Neural cell (in vitro differentiated cells): Measurements from ENCODE around the gene SF3B6. TPM values are rescaled to one million over a fixed set of nuclear protein-coding genes. Genes with fewer than 3 reads are reported as not detected.

Source experiments
- H2AFZ ChIP-seq: fragments of 200-600, 300-800 bp; sonication (generic), shearing (Covaris generic); 2 replicates; pipeline ENCODE4 v1.6.0; 2014; ENCODE audit warnings: low read depth, mild to moderate bottlenecking, antibody characterized with exemption, low read length, moderate library complexity
- H3F3A ChIP-seq: fragments of 200-600 bp; shearing (Covaris generic); 2 replicates; pipeline ENCODE4 v1.6.1; 2016; ENCODE audit warnings: mild to moderate bottlenecking, moderate library complexity, mixed read lengths, antibody characterized with exemption, low read length; ENCODE audit not compliant: insufficient read depth, poor library complexity, severe bottlenecking
- H3K27ac ChIP-seq: fragments of 200-600, 300-800 bp; sonication (generic), shearing (Covaris generic); 2 replicates; pipeline ENCODE4 v1.5.1; 2014; ENCODE audit warnings: mild to moderate bottlenecking, low read length, moderate library complexity
- H3K27me3 ChIP-seq: fragments of 300-800, 200-600 bp; sonication (generic), shearing (Covaris generic); 2 replicates; pipeline ENCODE4 v1.6.0; 2014; ENCODE audit warnings: mild to moderate bottlenecking, low read depth, low read length, moderate library complexity; ENCODE audit not compliant: insufficient read depth
- H3K36me3 ChIP-seq: fragments of 300-800, 200-600 bp; sonication (generic), shearing (Covaris generic); 2 replicates; pipeline ENCODE4 v1.5.1; 2014; ENCODE audit warnings: mild to moderate bottlenecking, antibody characterized with exemption, low read length, moderate library complexity; ENCODE audit not compliant: insufficient read depth
- H3K4me2 ChIP-seq: fragments of 300-800, 200-600 bp; sonication (generic), shearing (Covaris generic); 2 replicates; pipeline ENCODE4 v1.6.0; 2014; ENCODE audit warnings: mild to moderate bottlenecking, low read length
- H3K4me3 ChIP-seq: fragments of 300-800, 200-600 bp; sonication (generic), shearing (Covaris generic); 2 replicates; pipeline ENCODE4 v1.5.1; 2014; ENCODE audit warnings: mild to moderate bottlenecking, low read length, moderate library complexity
- H3K79me2 ChIP-seq: fragments of 200-600 bp; shearing (Covaris generic); replicated peaks from 2 replicates; pipeline ENCODE4 v1.6.0; 2014; ENCODE audit warnings: mild to moderate bottlenecking, low read length, moderate library complexity; ENCODE audit not compliant: insufficient read depth
- H3K9ac ChIP-seq: fragments of 300-800, 200-600 bp; sonication (generic), shearing (Covaris generic); 2 replicates; pipeline ENCODE4 v1.6.1; 2016; ENCODE audit warnings: mild to moderate bottlenecking, low read length, mixed read lengths
- H3K9me2 ChIP-seq: fragments of 200-600 bp; shearing (Covaris generic); 2 replicates; pipeline ENCODE4 v1.6.1; 2016; ENCODE audit warnings: mild to moderate bottlenecking, low read length, mixed read lengths; ENCODE audit not compliant: insufficient read depth
- H3K9me3 ChIP-seq: fragments of 200-600, 300-800 bp; sonication (generic), shearing (Covaris generic); 2 replicates; pipeline ENCODE4 v1.6.1; 2016; ENCODE audit warnings: mild to moderate bottlenecking, mixed run types, low read length, moderate library complexity, mixed read lengths
- H4K20me1 ChIP-seq: fragments of 200-600 bp; shearing (Covaris generic); 2 replicates; pipeline ENCODE4 v1.6.1; 2016; ENCODE audit warnings: mild to moderate bottlenecking, mixed run types; ENCODE audit not compliant: insufficient read depth
- EP300 ChIP-seq: fragments of 450-650 bp; conservative IDR thresholded peaks from 2 replicates; pipeline ENCODE4 v1.6.1; 2014; ENCODE audit warnings: antibody characterized with exemption, mild to moderate bottlenecking, moderate library complexity; ENCODE audit not compliant: poor library complexity, severe bottlenecking
- EZH2 ChIP-seq: fragments of 200-600, 300-800 bp; shearing (Covaris generic), sonication (generic); IDR thresholded peaks from 2 replicates; pipeline ENCODE4 v1.6.1; 2014; ENCODE audit warnings: antibody characterized with exemption, low read length, borderline replicate concordance, mild to moderate bottlenecking; ENCODE audit not compliant: insufficient read depth, poor library complexity, severe bottlenecking
- MXI1 ChIP-seq: fragments of 450-650 bp; conservative IDR thresholded peaks from 2 replicates; pipeline ENCODE4 v1.6.1; 2014; ENCODE audit warnings: antibody characterized with exemption, mild to moderate bottlenecking; ENCODE audit not compliant: poor library complexity, severe bottlenecking
- POLR2AphosphoS5 ChIP-seq: IDR thresholded peaks from 2 replicates; pipeline ENCODE4 v1.6.1; 2012
- RAD21 ChIP-seq: fragments of 450-650 bp; conservative IDR thresholded peaks from 2 replicates; pipeline ENCODE4 v1.6.1; 2014; ENCODE audit warnings: antibody characterized with exemption, mild to moderate bottlenecking, moderate library complexity
- SMC3 ChIP-seq: fragments of 450-650 bp; conservative IDR thresholded peaks from 2 replicates; pipeline ENCODE4 v1.6.1; 2014; ENCODE audit warnings: antibody characterized with exemption, mild to moderate bottlenecking, moderate library complexity; ENCODE audit not compliant: poor library complexity
- TAF1 ChIP-seq: IDR thresholded peaks from 2 replicates; pipeline ENCODE4 v1.6.1; 2012; ENCODE audit warnings: low read depth
- polyA plus RNA-seq: library from polyadenylated mRNA; depleted of rRNA; stranded (reverse); fragments of >200 nt; gene quantifications from 2 replicates; pipeline ENCODE4 v1.2.3, GENCODE V29; 2014
- TF ChIP-seq, protein P1 (sequence below): fragments of 450-650 bp; IDR thresholded peaks from 2 replicates; pipeline ENCODE4 v1.5.1; 2014; ENCODE audit warnings: antibody characterized with exemption, mild to moderate bottlenecking, moderate library complexity; ENCODE audit not compliant: poor library complexity, severe bottlenecking
- TF ChIP-seq, protein P2 (sequence below): IDR thresholded peaks from 2 replicates; pipeline ENCODE4 v1.6.1; 2012; ENCODE audit warnings: borderline replicate concordance

The SF3B6 gene
- polyA plus RNA-seq, 1 donor from 2014 or later: 442 TPM

DNA sequence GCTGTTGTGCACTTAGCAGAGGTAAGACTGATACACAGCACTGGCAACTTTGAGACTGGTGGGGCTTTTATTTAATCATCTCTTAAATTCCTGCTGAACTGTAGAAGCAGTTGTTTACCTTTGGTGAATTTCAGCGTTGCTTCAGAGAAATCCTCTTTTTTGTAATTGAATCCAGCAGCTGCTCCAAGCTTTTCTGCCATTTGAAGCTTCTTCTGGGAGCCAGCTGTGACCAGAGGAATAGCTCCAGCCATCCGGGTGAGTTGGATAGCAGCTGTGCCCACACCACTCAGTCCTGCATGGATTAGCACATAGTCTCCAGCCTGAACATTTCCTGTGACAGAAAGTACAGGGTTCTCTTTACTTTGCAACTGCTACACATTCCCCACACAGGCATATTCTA, 4.6 kb upstream of the SF3B6 start:
- H3K4me2 ChIP-seq: no peak overlapping the region
- TF ChIP-seq TAF1 (no peak), POLR2AphosphoS5 (no peak), MXI1 (no peak), RAD21 (no peak), SMC3 (no peak), EZH2 (no peak)
- TF ChIP-seq, protein P1, sequence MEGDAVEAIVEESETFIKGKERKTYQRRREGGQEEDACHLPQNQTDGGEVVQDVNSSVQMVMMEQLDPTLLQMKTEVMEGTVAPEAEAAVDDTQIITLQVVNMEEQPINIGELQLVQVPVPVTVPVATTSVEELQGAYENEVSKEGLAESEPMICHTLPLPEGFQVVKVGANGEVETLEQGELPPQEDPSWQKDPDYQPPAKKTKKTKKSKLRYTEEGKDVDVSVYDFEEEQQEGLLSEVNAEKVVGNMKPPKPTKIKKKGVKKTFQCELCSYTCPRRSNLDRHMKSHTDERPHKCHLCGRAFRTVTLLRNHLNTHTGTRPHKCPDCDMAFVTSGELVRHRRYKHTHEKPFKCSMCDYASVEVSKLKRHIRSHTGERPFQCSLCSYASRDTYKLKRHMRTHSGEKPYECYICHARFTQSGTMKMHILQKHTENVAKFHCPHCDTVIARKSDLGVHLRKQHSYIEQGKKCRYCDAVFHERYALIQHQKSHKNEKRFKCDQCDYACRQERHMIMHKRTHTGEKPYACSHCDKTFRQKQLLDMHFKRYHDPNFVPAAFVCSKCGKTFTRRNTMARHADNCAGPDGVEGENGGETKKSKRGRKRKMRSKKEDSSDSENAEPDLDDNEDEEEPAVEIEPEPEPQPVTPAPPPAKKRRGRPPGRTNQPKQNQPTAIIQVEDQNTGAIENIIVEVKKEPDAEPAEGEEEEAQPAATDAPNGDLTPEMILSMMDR: no peak
- TF ChIP-seq, protein P2, sequence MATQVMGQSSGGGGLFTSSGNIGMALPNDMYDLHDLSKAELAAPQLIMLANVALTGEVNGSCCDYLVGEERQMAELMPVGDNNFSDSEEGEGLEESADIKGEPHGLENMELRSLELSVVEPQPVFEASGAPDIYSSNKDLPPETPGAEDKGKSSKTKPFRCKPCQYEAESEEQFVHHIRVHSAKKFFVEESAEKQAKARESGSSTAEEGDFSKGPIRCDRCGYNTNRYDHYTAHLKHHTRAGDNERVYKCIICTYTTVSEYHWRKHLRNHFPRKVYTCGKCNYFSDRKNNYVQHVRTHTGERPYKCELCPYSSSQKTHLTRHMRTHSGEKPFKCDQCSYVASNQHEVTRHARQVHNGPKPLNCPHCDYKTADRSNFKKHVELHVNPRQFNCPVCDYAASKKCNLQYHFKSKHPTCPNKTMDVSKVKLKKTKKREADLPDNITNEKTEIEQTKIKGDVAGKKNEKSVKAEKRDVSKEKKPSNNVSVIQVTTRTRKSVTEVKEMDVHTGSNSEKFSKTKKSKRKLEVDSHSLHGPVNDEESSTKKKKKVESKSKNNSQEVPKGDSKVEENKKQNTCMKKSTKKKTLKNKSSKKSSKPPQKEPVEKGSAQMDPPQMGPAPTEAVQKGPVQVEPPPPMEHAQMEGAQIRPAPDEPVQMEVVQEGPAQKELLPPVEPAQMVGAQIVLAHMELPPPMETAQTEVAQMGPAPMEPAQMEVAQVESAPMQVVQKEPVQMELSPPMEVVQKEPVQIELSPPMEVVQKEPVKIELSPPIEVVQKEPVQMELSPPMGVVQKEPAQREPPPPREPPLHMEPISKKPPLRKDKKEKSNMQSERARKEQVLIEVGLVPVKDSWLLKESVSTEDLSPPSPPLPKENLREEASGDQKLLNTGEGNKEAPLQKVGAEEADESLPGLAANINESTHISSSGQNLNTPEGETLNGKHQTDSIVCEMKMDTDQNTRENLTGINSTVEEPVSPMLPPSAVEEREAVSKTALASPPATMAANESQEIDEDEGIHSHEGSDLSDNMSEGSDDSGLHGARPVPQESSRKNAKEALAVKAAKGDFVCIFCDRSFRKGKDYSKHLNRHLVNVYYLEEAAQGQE: no peak
- H3K9me2 ChIP-seq: no peaks in the 10 kb centered on the region
- no peaks in the 10 kb centered on the region for H3K36me3 ChIP-seq
- no peaks in the 10 kb centered on the region for H3K27me3 ChIP-seq
- no peak overlapping the region for H3K4me3 ChIP-seq
- no peaks in the 10 kb centered on the region for H4K20me1 ChIP-seq
- H2AFZ ChIP-seq: no peak overlapping the region
- no peaks in the 10 kb centered on the region for H3F3A ChIP-seq
- peaks cover 3% of the 10 kb centered on the region for H3K79me2 ChIP-seq
- H3K27ac ChIP-seq: no peak overlapping the region
- H3K9ac ChIP-seq: no peak overlapping the region
- no peaks in the 10 kb centered on the region for H3K9me3 ChIP-seq

DNA sequence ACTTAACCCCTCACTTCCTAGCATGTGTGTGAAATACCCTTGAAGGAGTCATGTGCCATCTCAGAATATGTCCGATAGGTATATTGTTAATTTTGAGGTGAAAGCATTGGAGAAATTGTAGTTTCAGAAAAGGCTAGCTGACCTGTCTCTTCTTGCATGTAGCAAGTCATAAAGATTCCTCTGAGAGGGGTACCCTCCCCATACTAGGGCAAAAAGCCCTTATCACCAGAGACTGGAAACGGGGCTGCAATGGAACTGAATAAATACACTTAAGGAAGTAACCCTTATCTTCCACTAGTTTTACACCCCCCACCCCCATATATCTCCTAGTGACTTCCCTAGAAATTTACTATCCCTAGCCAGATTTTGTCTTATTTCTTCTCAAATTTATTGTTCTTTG, 1.8 kb upstream of the SF3B6 start:
- H3K4me3 ChIP-seq: peak overlapping the region; percentile 83
- H3K36me3 ChIP-seq: no peaks in the 10 kb centered on the region
- peak overlapping the region; percentile 89 for H2AFZ ChIP-seq

More for the DNA sequence above, 1.8 kb upstream of the SF3B6 start:
- Histone ChIP-seq H3K27me3 (no peaks in the 10 kb centered on the region), H3K79me2 (peaks cover 14% of the 10 kb centered on the region), H3K9ac (peak overlapping the region; percentile 79), H3K9me2 (no peaks in the 10 kb centered on the region), H4K20me1 (no peaks in the 10 kb centered on the region), H3F3A (no peaks in the 10 kb centered on the region), H3K9me3 (no peaks in the 10 kb centered on the region), H3K4me2 (peak overlapping the region; percentile 76), H3K27ac (peak overlapping the region; percentile 81)
- TF ChIP-seq SMC3: no peak
- TF ChIP-seq, protein P2: no peak
- no peak for TF ChIP-seq TAF1
- no peak for TF ChIP-seq RAD21
- TF ChIP-seq EZH2: no peak
- no peak for TF ChIP-seq POLR2AphosphoS5
- no peak for TF ChIP-seq EP300
- TF ChIP-seq MXI1: no peak
- TF ChIP-seq, protein P1: no peak
